Measurements from ENCODE around the gene TNIK.

Gene TNIK

GRCh38 chr3:171313702-171314101 lies 146.5 kb downstream of the TNIK start:
- TF ChIP-seq TAF1 (IDR thresholded peaks at IDR 0.05; ENCODE audit: borderline replicate concordance, insufficient read depth, low read length) (no peak), SIN3A (IDR thresholded peaks at IDR 0.05; ENCODE audit: borderline replicate concordance, insufficient read depth, low read length) (no peak), POLR2AphosphoS5 (IDR thresholded peaks at IDR 0.05; ENCODE audit: low read depth, low read length) (no peak)
- TF ChIP-seq, protein P1, sequence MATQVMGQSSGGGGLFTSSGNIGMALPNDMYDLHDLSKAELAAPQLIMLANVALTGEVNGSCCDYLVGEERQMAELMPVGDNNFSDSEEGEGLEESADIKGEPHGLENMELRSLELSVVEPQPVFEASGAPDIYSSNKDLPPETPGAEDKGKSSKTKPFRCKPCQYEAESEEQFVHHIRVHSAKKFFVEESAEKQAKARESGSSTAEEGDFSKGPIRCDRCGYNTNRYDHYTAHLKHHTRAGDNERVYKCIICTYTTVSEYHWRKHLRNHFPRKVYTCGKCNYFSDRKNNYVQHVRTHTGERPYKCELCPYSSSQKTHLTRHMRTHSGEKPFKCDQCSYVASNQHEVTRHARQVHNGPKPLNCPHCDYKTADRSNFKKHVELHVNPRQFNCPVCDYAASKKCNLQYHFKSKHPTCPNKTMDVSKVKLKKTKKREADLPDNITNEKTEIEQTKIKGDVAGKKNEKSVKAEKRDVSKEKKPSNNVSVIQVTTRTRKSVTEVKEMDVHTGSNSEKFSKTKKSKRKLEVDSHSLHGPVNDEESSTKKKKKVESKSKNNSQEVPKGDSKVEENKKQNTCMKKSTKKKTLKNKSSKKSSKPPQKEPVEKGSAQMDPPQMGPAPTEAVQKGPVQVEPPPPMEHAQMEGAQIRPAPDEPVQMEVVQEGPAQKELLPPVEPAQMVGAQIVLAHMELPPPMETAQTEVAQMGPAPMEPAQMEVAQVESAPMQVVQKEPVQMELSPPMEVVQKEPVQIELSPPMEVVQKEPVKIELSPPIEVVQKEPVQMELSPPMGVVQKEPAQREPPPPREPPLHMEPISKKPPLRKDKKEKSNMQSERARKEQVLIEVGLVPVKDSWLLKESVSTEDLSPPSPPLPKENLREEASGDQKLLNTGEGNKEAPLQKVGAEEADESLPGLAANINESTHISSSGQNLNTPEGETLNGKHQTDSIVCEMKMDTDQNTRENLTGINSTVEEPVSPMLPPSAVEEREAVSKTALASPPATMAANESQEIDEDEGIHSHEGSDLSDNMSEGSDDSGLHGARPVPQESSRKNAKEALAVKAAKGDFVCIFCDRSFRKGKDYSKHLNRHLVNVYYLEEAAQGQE (IDR thresholded peaks at IDR 0.05; ENCODE audit: insufficient read depth in 1 of 2, low read depth in 2 of 2, low read length in 2 of 2), result no peak

DNA sequence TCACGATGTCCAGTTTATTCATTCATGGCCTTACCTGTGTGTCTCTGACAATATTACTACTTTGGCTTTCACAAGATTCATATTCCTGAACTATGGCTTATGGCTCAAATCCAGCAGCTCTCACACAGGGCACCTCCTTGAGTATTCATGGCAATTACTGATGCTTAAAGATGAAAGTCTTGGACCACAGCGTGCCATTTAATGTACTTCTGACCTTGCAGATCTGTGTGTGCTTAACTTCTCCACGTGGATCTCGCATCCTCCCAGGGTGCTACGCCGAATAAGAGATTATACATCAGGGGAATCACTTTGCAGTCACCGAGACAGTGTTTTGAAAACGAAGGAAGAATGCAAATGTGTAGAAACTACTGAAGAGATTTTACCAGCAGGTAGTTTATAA lies 147.5 kb downstream of the TNIK start:
- TF ChIP-seq SIN3A (IDR thresholded peaks at IDR 0.05; ENCODE audit: borderline replicate concordance, insufficient read depth, low read length) (no peak), TAF1 (IDR thresholded peaks at IDR 0.05; ENCODE audit: borderline replicate concordance, insufficient read depth, low read length) (no peak), FOXP2 (optimal IDR thresholded peaks at IDR 0.05; ENCODE audit: borderline replicate concordance, extremely low read depth, extremely low read length, insufficient read depth) (no peak), POLR2AphosphoS5 (IDR thresholded peaks at IDR 0.05; ENCODE audit: low read depth, low read length) (no peak)
- TF ChIP-seq, protein P1 (IDR thresholded peaks at IDR 0.05; ENCODE audit: insufficient read depth in 1 of 2, low read depth in 2 of 2, low read length in 2 of 2), result no peak

DNA sequence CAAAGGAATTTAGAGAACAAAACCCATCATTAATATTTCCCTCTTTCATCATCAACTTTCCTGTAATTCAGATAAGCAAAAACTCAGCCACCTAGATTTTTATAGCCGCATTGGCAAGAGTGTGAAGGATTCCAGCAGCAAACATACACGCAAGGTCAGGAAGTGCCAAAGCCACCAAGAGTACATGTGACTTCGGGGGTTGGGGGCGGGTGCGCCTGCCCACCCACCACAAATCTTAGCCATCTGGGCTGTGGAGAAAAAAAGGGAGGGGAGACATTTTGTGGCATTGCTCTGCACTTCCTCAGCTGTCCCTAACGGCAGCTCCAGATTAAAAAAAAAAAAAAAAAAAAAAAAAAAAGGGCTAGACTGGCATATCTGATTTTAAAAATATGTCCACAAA lies 148.4 kb downstream of the TNIK start:
- TF ChIP-seq TAF1 (IDR thresholded peaks at IDR 0.05; ENCODE audit: borderline replicate concordance, insufficient read depth, low read length) (no peak), SIN3A (IDR thresholded peaks at IDR 0.05; ENCODE audit: borderline replicate concordance, insufficient read depth, low read length) (no peak), POLR2AphosphoS5 (IDR thresholded peaks at IDR 0.05; ENCODE audit: low read depth, low read length) (no peak), FOXP2 (optimal IDR thresholded peaks at IDR 0.05; ENCODE audit: borderline replicate concordance, extremely low read depth, extremely low read length, insufficient read depth) (no peak)
- TF ChIP-seq, protein P1 (IDR thresholded peaks at IDR 0.05; ENCODE audit: insufficient read depth in 1 of 2, low read depth in 2 of 2, low read length in 2 of 2), result no peak

GRCh38 chr3:171309906-171310359 lies 150.3 kb downstream of the TNIK start:
- no peak for TF ChIP-seq TAF1 (IDR thresholded peaks at IDR 0.05; ENCODE audit: borderline replicate concordance, insufficient read depth, low read length)
- no peak for TF ChIP-seq POLR2AphosphoS5 (IDR thresholded peaks at IDR 0.05; ENCODE audit: low read depth, low read length)
- TF ChIP-seq, protein P1 (IDR thresholded peaks at IDR 0.05; ENCODE audit: insufficient read depth in 1 of 2, low read depth in 2 of 2, low read length in 2 of 2), result no peak
- TF ChIP-seq SIN3A (IDR thresholded peaks at IDR 0.05; ENCODE audit: borderline replicate concordance, insufficient read depth, low read length), result no peak
- no peak for TF ChIP-seq FOXP2 (optimal IDR thresholded peaks at IDR 0.05; ENCODE audit: borderline replicate concordance, extremely low read depth, extremely low read length, insufficient read depth)

GRCh38 chr3:171307988-171308387 lies 152.2 kb downstream of the TNIK start:
- TF ChIP-seq, protein P1 (IDR thresholded peaks at IDR 0.05; ENCODE audit: insufficient read depth in 1 of 2, low read depth in 2 of 2, low read length in 2 of 2), result no peak
- TF ChIP-seq SIN3A (IDR thresholded peaks at IDR 0.05; ENCODE audit: borderline replicate concordance, insufficient read depth, low read length) (no peak), POLR2AphosphoS5 (IDR thresholded peaks at IDR 0.05; ENCODE audit: low read depth, low read length) (no peak), TAF1 (IDR thresholded peaks at IDR 0.05; ENCODE audit: borderline replicate concordance, insufficient read depth, low read length) (no peak), FOXP2 (optimal IDR thresholded peaks at IDR 0.05; ENCODE audit: borderline replicate concordance, extremely low read depth, extremely low read length, insufficient read depth) (no peak)

Measured in PFSK-1 (cell line).